CD4-positive, alpha-beta T cell treated with Interferon alpha-2 for 1 hour (primary cell): ENCODE measurements around the gene MAPK12.

Experiments
- DNase-seq, 2 donors: peaks; one replicate each; pipeline ENCODE4 v3.0.0-alpha.2; 2020 to 2022

Gene MAPK12

GRCh38 chr22:50226875-50227165 is 34.7 kb downstream of the MAPK12 start:
- DNase-seq = no peak

- DNase-seq = no peak
Measured at GRCh38 chr22:50226063-50226874, 35.2 kb downstream of the MAPK12 start.

GRCh38 chr22:50225200-50225969 is 36.1 kb downstream of the MAPK12 start:
- no peak for DNase-seq

GRCh38 chr22:50224071-50224470 is 37.4 kb downstream of the MAPK12 start:
- no peak for DNase-seq

- no peak for DNase-seq
Measured at GRCh38 chr22:50222508-50222907, 39.0 kb downstream of the MAPK12 start.

GRCh38 chr22:50221410-50222300 is 39.8 kb downstream of the MAPK12 start:
- DNase-seq = no peak

- no peak for DNase-seq
Measured at GRCh38 chr22:50220603-50221409, 40.7 kb downstream of the MAPK12 start.

GRCh38 chr22:50219800-50220602 is 41.5 kb downstream of the MAPK12 start:
- DNase-seq = no peak

- DNase-seq = no peak
Measured at GRCh38 chr22:50218996-50219727, 42.3 kb downstream of the MAPK12 start.

GRCh38 chr22:50218153-50218995 is 43.1 kb downstream of the MAPK12 start:
- no peak for DNase-seq

GRCh38 chr22:50217543-50218152 is 43.8 kb downstream of the MAPK12 start:
- DNase-seq = no peak

- DNase-seq = no peak
Measured at GRCh38 chr22:50216684-50217520, 44.6 kb downstream of the MAPK12 start.

GRCh38 chr22:50216055-50216683 is 45.3 kb downstream of the MAPK12 start:
- no peak for DNase-seq

GRCh38 chr22:50215297-50216054 is 46.0 kb downstream of the MAPK12 start:
- DNase-seq = no peak

GRCh38 chr22:50213263-50213662 is 48.2 kb downstream of the MAPK12 start:
- DNase-seq = no peak

- no peak for DNase-seq
Measured at GRCh38 chr22:50211147-50211546, 50.3 kb downstream of the MAPK12 start.
